ENCODE results near the gene FIGLA.
"Not testable (repeated sequence)": the region's sequence is repeated elsewhere in the genome, so short reads cannot be mapped to it uniquely, and the experiment has no call there.

FIGLA gene

GRCh38 chr2:70748002-70748784, 42.2 kb downstream of the FIGLA start:
- in situ Hi-C loops (cut with MboI; ENCODE audit: low sequenced_read_pairs): no loop called here

GRCh38 chr2:70747284-70747683, 43.2 kb downstream of the FIGLA start:
- in situ Hi-C loops (cut with MboI; ENCODE audit: low sequenced_read_pairs): no loop called here

GRCh38 chr2:70746094-70746974, 44.1 kb downstream of the FIGLA start:
- in situ Hi-C loops (cut with MboI; ENCODE audit: low sequenced_read_pairs): no loop called here

- in situ Hi-C loops (cut with MboI; ENCODE audit: low sequenced_read_pairs): no loop called here
Observed at GRCh38 chr2:70745276-70745825, 45.1 kb downstream of the FIGLA start.

- in situ Hi-C loops (cut with MboI; ENCODE audit: low sequenced_read_pairs): no loop called here
Observed at GRCh38 chr2:70744397-70744796, 46.0 kb downstream of the FIGLA start.

GRCh38 chr2:70743677-70744076, 46.8 kb downstream of the FIGLA start:
- in situ Hi-C loops (cut with MboI; ENCODE audit: low sequenced_read_pairs): no loop called here

GRCh38 chr2:70743068-70743467, 47.4 kb downstream of the FIGLA start:
- in situ Hi-C loops (cut with MboI; ENCODE audit: low sequenced_read_pairs): no loop called here

- in situ Hi-C loops (cut with MboI; ENCODE audit: low sequenced_read_pairs): not testable (repeated sequence)
Observed at GRCh38 chr2:70739492-70739891, 51.0 kb downstream of the FIGLA start.

GRCh38 chr2:70738159-70738558, 52.3 kb downstream of the FIGLA start:
- in situ Hi-C loops (cut with MboI; ENCODE audit: low sequenced_read_pairs): no loop called here

- in situ Hi-C loops (cut with MboI; ENCODE audit: low sequenced_read_pairs): no loop called here
Observed at GRCh38 chr2:70735071-70735470, 55.4 kb downstream of the FIGLA start.

- in situ Hi-C loops (cut with MboI; ENCODE audit: low sequenced_read_pairs): no loop called here
Observed at GRCh38 chr2:70733646-70734180, 56.7 kb downstream of the FIGLA start.

- in situ Hi-C loops (cut with MboI; ENCODE audit: low sequenced_read_pairs): no loop called here
Observed at GRCh38 chr2:70732766-70733645, 57.4 kb downstream of the FIGLA start.

GRCh38 chr2:70730730-70731129, 59.7 kb downstream of the FIGLA start:
- in situ Hi-C loops (cut with MboI; ENCODE audit: low sequenced_read_pairs): no loop called here

GRCh38 chr2:70729647-70730046, 60.8 kb downstream of the FIGLA start:
- in situ Hi-C loops (cut with MboI; ENCODE audit: low sequenced_read_pairs): no loop called here

GRCh38 chr2:70728128-70728527, 62.3 kb downstream of the FIGLA start:
- in situ Hi-C loops (cut with MboI; ENCODE audit: low sequenced_read_pairs): no loop called here

Measured in HL-60/S4 (cell line).